K562 (cell line): ENCODE measurements around the gene MCTS1. TPM values are rescaled to one million over a fixed set of nuclear protein-coding genes. Genes with fewer than 3 reads are reported as not detected.

Source experiments
- polyA plus RNA-seq, 8 experiments: library from polyadenylated mRNA; depleted of rRNA in 4 of 8; stranded (reverse) in 5 of 8; unstranded in 3 of 8; fragments of >200 nt; fragmentation: Nextera tagmentation in 2 of 8; fragmentation: Illumina TruSeq in 1 of 8; extraction: Ambion mirVana in 2 of 8; extraction: Trizol in 1 of 8; gene quantifications; 2 replicates each; pipeline versions ENCODE4 v1.2.1 to v1.2.3, GENCODE V29; 2011 to 2014; ENCODE audit warnings: inconsistent platforms in 1 of 8, missing spikeins in 1 of 8
- total RNA-seq, 7 experiments: library from RNA; depleted of rRNA in 6 of 7; stranded (reverse); fragments of >200 nt in 6 of 7; fragmentation: Illumina TruSeq in 2 of 7; extraction: Trizol in 2 of 7; gene quantifications; 2 replicates each; pipeline versions ENCODE4 v1.2.1 to v1.2.3, GENCODE V29; 2011 to 2021; ENCODE audit warnings: low replicate concordance in 1 of 7

Gene MCTS1
- total and polyA plus RNA-seq, 9 of the 15 experiments (the other 6 are each of a cell fraction or from before 2014, with no cell fraction given), result 65.3 to 300 (median 152) TPM

Other genes starting within 250 kb of the MCTS1 start
- gene ATP1B4, start 242.0 kb upstream of the MCTS1 start, total RNA-seq (2014; rRNA removed), result 0.18 TPM in 1 of 2 replicates, not detected in the other
- not detected in 2 replicates for gene ATP1B4, start 242.0 kb upstream of the MCTS1 start, total RNA-seq (2014; rRNA removed; fragmentation: Illumina TruSeq; extraction: Trizol)
- gene ATP1B4, start 242.0 kb upstream of the MCTS1 start, total RNA-seq (2015; rRNA removed; fragmentation: Illumina TruSeq; extraction: Trizol), result 0.04 TPM in 2 replicates
- gene ATP1B4, start 242.0 kb upstream of the MCTS1 start, total RNA-seq (2021), result not detected in 2 replicates
- not detected in 2 replicates for gene ATP1B4, start 242.0 kb upstream of the MCTS1 start, polyA plus RNA-seq (2011; rRNA removed)
- 0.04 TPM in 1 of 2 replicates, not detected in the other for gene ATP1B4, start 242.0 kb upstream of the MCTS1 start, polyA plus RNA-seq (2014; fragmentation: Illumina TruSeq; extraction: Trizol)
- gene ATP1B4, start 242.0 kb upstream of the MCTS1 start, polyA plus RNA-seq (2014; fragmentation: Nextera tagmentation; extraction: Ambion mirVana), result not detected
- gene ATP1B4, start 242.0 kb upstream of the MCTS1 start, polyA plus RNA-seq (2014; rRNA removed), result not detected in 2 replicates
- gene LAMP2, start 134.8 kb upstream of the MCTS1 start, total RNA-seq (2014; rRNA removed), result 22.3 and 24.2 TPM in 2 replicates
- 52.7 and 61.3 TPM in 2 replicates for gene LAMP2, start 134.8 kb upstream of the MCTS1 start, total RNA-seq (2014; rRNA removed; fragmentation: Illumina TruSeq; extraction: Trizol)
- 75.2 and 77.7 TPM in 2 replicates for gene LAMP2, start 134.8 kb upstream of the MCTS1 start, total RNA-seq (2015; rRNA removed; fragmentation: Illumina TruSeq; extraction: Trizol)
- gene LAMP2, start 134.8 kb upstream of the MCTS1 start, total RNA-seq (2021), result 41.8 and 43.3 TPM in 2 replicates
- 50.6 and 53.8 TPM in 2 replicates for gene LAMP2, start 134.8 kb upstream of the MCTS1 start, polyA plus RNA-seq (2011; rRNA removed)
- 61.0 and 62.1 TPM in 2 replicates for gene LAMP2, start 134.8 kb upstream of the MCTS1 start, polyA plus RNA-seq (2014; fragmentation: Illumina TruSeq; extraction: Trizol)
- gene LAMP2, start 134.8 kb upstream of the MCTS1 start, polyA plus RNA-seq (2014; fragmentation: Nextera tagmentation; extraction: Ambion mirVana), result 10 to 100 TPM; 47.7 to 48.6 TPM
- 30.7 and 32.9 TPM in 2 replicates for gene LAMP2, start 134.8 kb upstream of the MCTS1 start, polyA plus RNA-seq (2014; rRNA removed)
- gene CUL4B, start 43.1 kb upstream of the MCTS1 start, total RNA-seq (2014; rRNA removed), result 14.7 and 15.0 TPM in 2 replicates
- gene CUL4B, start 43.1 kb upstream of the MCTS1 start, total RNA-seq (2014; rRNA removed; fragmentation: Illumina TruSeq; extraction: Trizol), result 41.5 and 49.0 TPM in 2 replicates
- 35.4 and 37.5 TPM in 2 replicates for gene CUL4B, start 43.1 kb upstream of the MCTS1 start, total RNA-seq (2015; rRNA removed; fragmentation: Illumina TruSeq; extraction: Trizol)
- 40.9 and 43.2 TPM in 2 replicates for gene CUL4B, start 43.1 kb upstream of the MCTS1 start, total RNA-seq (2021)
- 41.7 and 51.7 TPM in 2 replicates for gene CUL4B, start 43.1 kb upstream of the MCTS1 start, polyA plus RNA-seq (2011; rRNA removed)
- gene CUL4B, start 43.1 kb upstream of the MCTS1 start, polyA plus RNA-seq (2014; fragmentation: Illumina TruSeq; extraction: Trizol), result 33.9 and 39.0 TPM in 2 replicates
- 10 to 100 TPM; 15.5 to 23.6 TPM for gene CUL4B, start 43.1 kb upstream of the MCTS1 start, polyA plus RNA-seq (2014; fragmentation: Nextera tagmentation; extraction: Ambion mirVana)
- gene CUL4B, start 43.1 kb upstream of the MCTS1 start, polyA plus RNA-seq (2014; rRNA removed), result 25.8 and 33.5 TPM in 2 replicates
- gene C1GALT1C1, start 26.0 kb downstream of the MCTS1 start, total RNA-seq (2014; rRNA removed), result 10.0 and 10.2 TPM in 2 replicates
- gene C1GALT1C1, start 26.0 kb downstream of the MCTS1 start, total RNA-seq (2014; rRNA removed; fragmentation: Illumina TruSeq; extraction: Trizol), result 15.9 and 16.6 TPM in 2 replicates
- gene C1GALT1C1, start 26.0 kb downstream of the MCTS1 start, total RNA-seq (2015; rRNA removed; fragmentation: Illumina TruSeq; extraction: Trizol), result 15.9 and 18.1 TPM in 2 replicates
- gene C1GALT1C1, start 26.0 kb downstream of the MCTS1 start, total RNA-seq (2021), result 9.6 TPM in 2 replicates
- 14.9 and 25.6 TPM in 2 replicates for gene C1GALT1C1, start 26.0 kb downstream of the MCTS1 start, polyA plus RNA-seq (2011; rRNA removed)
- gene C1GALT1C1, start 26.0 kb downstream of the MCTS1 start, polyA plus RNA-seq (2014; fragmentation: Illumina TruSeq; extraction: Trizol), result 14.0 and 17.1 TPM in 2 replicates
- gene C1GALT1C1, start 26.0 kb downstream of the MCTS1 start, polyA plus RNA-seq (2014; fragmentation: Nextera tagmentation; extraction: Ambion mirVana), result 10 to 100 TPM; 46.4 to 49.4 TPM
- gene C1GALT1C1, start 26.0 kb downstream of the MCTS1 start, polyA plus RNA-seq (2014; rRNA removed), result 14.6 and 15.1 TPM in 2 replicates